Brain microvascular endothelial cell (primary cell): Measurements from ENCODE around the gene SMIM14.
"Not testable (repeated sequence)": the region's sequence is repeated elsewhere in the genome, so short reads cannot be mapped to it uniquely, and the experiment has no call there.

Experiments
- DNase-seq: peaks from one replicate; pipeline ENCODE4 v3.0.0-alpha.2; 2020
- H3K27ac ChIP-seq: fragments of 250-450 bp; sonication (Bioruptor Pico); 2 replicates; pipeline ENCODE4 v1.5.1; 2020; ENCODE audit warnings: mild to moderate bottlenecking, moderate library complexity
- H3K27me3 ChIP-seq: fragments of 250-450 bp; sonication (Bioruptor Pico); replicated peaks from 2 replicates; pipeline ENCODE4 v1.5.1; 2020; ENCODE audit warnings: mild to moderate bottlenecking
- H3K36me3 ChIP-seq: fragments of 250-450 bp; sonication (Bioruptor Pico); replicated peaks from 2 replicates; pipeline ENCODE4 v1.5.1; 2020; ENCODE audit warnings: mild to moderate bottlenecking
- H3K4me3 ChIP-seq: 2 replicates; pipeline ENCODE4 v1.5.1; 2011; ENCODE audit warnings: low read depth, mild to moderate bottlenecking, control low read depth, low read length, moderate library complexity
- in situ Hi-C: cut with HindIII; loops from 2 replicates; pipeline ENCODE4 v1.10.0; 2017; ENCODE audit warnings: low sequenced_read_pairs, low pct_ligation_motif_present
- TF ChIP-seq, protein P1 (sequence below): IDR thresholded peaks from 2 replicates; pipeline ENCODE4 v1.5.1; 2011; ENCODE audit warnings: low read depth, mild to moderate bottlenecking, moderate library complexity, low read length, control low read depth, inconsistent platforms; ENCODE audit errors: missing control alignments

The SMIM14 gene

DNA sequence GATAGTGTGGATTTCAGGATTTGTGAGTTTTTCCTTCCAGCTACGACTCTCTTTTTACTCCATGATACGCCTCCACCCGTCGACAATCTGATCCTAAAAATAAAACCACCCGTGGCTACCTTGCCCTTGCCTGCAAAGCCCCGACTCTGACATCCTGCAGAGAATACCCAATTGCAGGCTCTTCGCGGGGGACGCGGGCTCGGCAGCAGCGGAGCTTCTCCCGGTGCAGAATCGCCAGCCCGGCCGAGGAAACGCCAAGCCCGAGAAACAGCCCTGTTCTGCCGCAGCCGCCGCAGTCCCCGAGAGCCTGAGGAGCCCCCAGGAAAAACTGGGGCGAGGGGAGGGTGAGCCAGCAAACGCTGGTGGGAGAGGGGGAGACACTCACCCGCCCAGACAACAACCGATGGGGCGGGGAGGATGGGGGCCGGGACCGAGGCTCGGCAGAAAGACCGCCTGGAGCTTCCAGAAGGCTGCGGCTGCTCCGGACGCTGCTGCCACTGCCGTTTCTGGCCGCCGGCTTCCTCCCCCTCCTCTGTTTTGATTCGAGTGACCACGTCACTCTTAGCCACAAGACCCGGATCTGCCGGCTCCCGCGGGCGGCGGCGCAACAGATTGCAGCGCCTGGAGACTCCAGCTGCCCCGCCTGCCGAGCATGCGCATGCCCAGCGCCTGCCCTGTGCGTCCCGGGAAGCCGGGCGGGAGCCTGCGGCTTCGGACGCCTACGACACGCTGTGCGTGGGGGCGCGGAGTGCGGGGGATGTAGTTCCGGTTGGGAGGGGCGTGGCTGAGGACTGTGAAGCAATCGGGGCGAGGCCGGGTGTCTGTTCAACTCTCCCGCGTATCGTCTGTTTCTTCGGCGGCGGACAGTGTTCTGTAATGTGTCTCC, at the start of gene SMIM14:
Gene SMIM14 (minus strand): TSS at position 512 of the 886 bp plus-strand sequence. CDS start 33,720 bp downstream, outside the sequence.
- peak; percentile 97 for DNase-seq
- H3K27ac ChIP-seq = peak within 1 kb of the TSS; percentile 98
- H3K4me3 ChIP-seq = peak within 1 kb of the TSS; percentile 85
- no peaks in the 10 kb centered on the region for H3K36me3 ChIP-seq
- H3K27me3 ChIP-seq = no peaks in the 10 kb centered on the region
- in situ Hi-C loops = no loop called here
- TF ChIP-seq, protein P1, sequence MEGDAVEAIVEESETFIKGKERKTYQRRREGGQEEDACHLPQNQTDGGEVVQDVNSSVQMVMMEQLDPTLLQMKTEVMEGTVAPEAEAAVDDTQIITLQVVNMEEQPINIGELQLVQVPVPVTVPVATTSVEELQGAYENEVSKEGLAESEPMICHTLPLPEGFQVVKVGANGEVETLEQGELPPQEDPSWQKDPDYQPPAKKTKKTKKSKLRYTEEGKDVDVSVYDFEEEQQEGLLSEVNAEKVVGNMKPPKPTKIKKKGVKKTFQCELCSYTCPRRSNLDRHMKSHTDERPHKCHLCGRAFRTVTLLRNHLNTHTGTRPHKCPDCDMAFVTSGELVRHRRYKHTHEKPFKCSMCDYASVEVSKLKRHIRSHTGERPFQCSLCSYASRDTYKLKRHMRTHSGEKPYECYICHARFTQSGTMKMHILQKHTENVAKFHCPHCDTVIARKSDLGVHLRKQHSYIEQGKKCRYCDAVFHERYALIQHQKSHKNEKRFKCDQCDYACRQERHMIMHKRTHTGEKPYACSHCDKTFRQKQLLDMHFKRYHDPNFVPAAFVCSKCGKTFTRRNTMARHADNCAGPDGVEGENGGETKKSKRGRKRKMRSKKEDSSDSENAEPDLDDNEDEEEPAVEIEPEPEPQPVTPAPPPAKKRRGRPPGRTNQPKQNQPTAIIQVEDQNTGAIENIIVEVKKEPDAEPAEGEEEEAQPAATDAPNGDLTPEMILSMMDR = no peak

DNA sequence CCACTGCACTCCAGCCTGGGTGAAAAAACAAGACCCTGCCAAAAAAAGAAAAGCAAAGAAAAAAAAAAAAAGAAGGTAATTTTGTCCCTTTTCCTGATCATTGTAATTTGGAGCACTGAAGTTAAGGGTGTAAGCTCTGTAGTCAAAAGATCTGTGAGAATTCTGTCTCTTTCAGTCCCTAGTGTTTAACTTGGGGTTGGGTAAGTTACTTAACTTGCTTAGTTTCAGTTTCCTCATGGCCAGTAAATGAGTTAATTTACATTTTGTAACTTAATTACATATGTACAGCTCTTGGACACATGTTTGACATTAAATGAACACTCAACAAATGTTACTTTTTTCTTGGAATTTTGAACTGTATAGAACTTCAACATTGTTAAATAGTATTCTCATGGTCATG, 48.3 kb upstream of the SMIM14 start:
- no peak for DNase-seq
- in situ Hi-C loops = no loop called here
- Histone ChIP-seq H3K27ac (no peak overlapping the region), H3K36me3 (no peaks in the 10 kb centered on the region), H3K27me3 (no peaks in the 10 kb centered on the region), H3K4me3 (no peak overlapping the region)
- TF ChIP-seq, protein P1 = no peak

DNA sequence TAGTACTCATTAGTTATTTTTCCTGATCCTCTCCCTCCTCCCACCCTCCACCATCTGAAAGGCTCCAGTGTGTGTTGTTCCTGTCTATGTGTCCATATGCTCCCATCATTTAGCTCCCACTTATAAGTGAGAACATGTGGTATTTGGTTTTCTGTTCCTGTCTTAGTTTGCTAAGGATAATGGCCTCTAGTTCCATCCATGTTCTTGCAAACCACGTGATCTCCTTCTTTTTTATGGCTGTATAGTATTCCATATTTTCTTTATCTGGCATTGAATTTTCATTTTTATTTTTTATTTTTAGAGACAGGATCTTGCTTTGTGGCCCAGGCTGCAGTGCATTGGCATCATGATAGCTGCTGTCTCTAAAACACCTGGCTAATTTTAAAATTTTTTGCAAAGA, 47.3 kb upstream of the SMIM14 start:
- TF ChIP-seq, protein P1 = no peak
- in situ Hi-C loops = no loop called here
- H3K4me3 ChIP-seq = no peak overlapping the region
- H3K27ac ChIP-seq = no peak overlapping the region
- DNase-seq = no peak
- H3K36me3 ChIP-seq = no peaks in the 10 kb centered on the region
- no peaks in the 10 kb centered on the region for H3K27me3 ChIP-seq

DNA sequence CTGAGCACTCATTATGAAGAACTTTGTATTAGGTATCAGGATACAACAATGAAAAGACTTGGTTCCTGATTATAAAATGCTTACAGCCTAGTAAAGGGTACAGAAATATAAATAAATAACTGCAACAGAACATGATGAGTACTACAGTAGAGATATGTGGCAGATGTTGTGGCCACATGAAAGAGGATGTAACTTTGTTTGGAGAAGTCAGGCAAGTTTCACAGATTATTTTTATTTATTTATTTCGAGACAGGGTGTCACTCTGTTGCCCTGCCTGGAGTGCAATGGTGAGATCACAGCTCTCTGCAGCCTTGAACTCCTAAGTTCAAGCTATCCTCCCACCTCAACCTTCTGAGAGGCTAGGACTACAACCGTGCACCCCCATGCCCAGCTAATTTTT, 43.5 kb upstream of the SMIM14 start:
- H3K4me3 ChIP-seq = no peak overlapping the region
- H3K27ac ChIP-seq = no peak overlapping the region
- in situ Hi-C loops = no loop called here
- H3K36me3 ChIP-seq = no peaks in the 10 kb centered on the region
- TF ChIP-seq, protein P1 = no peak
- no peak for DNase-seq
- no peaks in the 10 kb centered on the region for H3K27me3 ChIP-seq

DNA sequence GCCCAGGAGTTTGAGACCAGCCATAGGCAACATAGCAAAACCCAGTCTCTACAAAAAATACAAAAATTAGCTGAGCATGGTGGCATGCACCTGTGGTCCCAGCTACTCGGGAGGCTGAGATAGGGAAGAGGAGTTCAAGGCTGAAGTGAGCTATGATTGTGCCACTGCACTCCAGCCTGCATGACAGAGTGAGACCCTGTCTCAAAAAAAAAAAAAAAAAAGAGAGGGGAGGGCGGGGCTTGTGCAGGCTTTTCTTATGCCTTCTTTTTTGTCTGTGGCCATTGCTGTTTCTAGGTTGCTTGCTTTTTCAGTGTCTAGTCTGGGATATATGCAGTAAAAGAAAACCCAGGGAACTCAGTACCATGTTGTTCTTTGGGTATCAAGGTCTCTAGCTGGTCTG, 42.3 kb upstream of the SMIM14 start:
- H3K27ac ChIP-seq, H3K27me3 ChIP-seq, DNase-seq, H3K36me3 ChIP-seq, H3K4me3 ChIP-seq, in situ Hi-C loops: not testable (repeated sequence)

DNA sequence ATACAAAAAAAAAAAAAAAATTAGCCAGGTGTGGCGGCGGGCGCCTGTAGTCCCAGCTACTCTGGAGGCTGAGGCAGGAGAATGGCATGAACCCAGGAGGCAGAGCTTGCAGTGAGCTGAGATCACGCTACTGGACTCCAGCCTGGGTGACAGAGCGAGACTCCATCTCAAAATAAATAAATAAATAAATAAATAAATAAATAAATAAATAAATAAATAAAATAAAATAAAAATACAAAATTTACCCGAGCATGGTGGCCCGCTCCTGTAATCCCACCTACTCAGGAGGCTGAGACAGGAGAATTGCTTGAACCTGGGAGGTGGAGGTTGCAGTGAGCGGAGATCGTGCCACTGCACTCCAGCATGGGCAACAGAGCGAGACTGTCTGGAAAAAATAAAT, 37.0 kb upstream of the SMIM14 start:
- H3K36me3 ChIP-seq, DNase-seq, H3K4me3 ChIP-seq, in situ Hi-C loops, H3K27me3 ChIP-seq, H3K27ac ChIP-seq: not testable (repeated sequence)

DNA sequence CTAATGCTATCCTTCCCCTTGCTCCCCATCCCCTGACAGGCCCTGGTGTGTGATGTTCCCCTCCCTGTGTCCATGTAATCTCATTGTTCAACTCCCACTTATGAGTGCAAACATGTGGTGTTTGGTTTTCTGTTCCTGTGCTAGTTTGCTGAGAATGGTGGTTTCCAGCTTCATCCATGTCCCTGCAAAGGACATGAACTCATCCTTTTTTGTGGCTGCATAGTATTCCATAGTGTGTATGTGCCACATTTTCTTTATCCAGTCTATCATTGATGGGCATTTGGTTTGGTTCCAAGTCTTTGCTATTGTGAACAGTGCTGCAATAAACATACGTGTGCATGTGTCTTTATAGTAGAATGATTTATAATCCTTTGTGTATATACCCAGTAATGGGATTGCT, 31.6 kb upstream of the SMIM14 start:
- H3K4me3 ChIP-seq, H3K27me3 ChIP-seq, H3K36me3 ChIP-seq, H3K27ac ChIP-seq, DNase-seq, in situ Hi-C loops: not testable (repeated sequence)
